A673 (cell line): ENCODE results near the gene PDE4B. TPM values are rescaled to one million over a fixed set of nuclear protein-coding genes. Genes with fewer than 3 reads are reported as not detected.

ENCODE experiments used
- BruUV-seq: library from RNA; stranded (reverse); fragments of 400-500 nt; replicated peaks from 2 replicates; lab custom pipeline; 2021; lab: Mats Ljungman, UMichigan
- CTCF ChIA-PET: fragments of 300-600 bp; sonication (Branson Sonifier 250); formaldehyde crosslinking; loops from one replicate; lab custom pipeline; 2022; ENCODE audit warnings: antibody characterized with exemption; lab: Charles Lee
- POLR2A ChIA-PET: fragments of 300-600 bp; sonication (Branson Sonifier 250); formaldehyde crosslinking; loops from one replicate; lab custom pipeline; 2022; ENCODE audit warnings: antibody characterized with exemption; ENCODE audit not compliant: low non-redundant PET; lab: Charles Lee
- DNase-seq: peaks from one replicate; pipeline ENCODE4 v3.0.0-alpha.2; 2015; ENCODE audit warnings: low spot score
- H3K27ac ChIP-seq: fragments of 200-600 bp; sonication (generic); 2 replicates; pipeline ENCODE4 v1.5.1; 2016; ENCODE audit warnings: mixed run types, low read depth, mild to moderate bottlenecking, mixed read lengths, antibody characterized with exemption, low read length; ENCODE audit not compliant: poor library complexity, severe bottlenecking
- H3K27me3 ChIP-seq: fragments of 200-600 bp; sonication (generic); replicated peaks from 2 replicates; pipeline ENCODE4 v1.6.1; 2017; ENCODE audit warnings: mixed run types, low read depth, mild to moderate bottlenecking, mixed read lengths, antibody characterized with exemption, low read length; ENCODE audit not compliant: insufficient read depth, poor library complexity
- H3K36me3 ChIP-seq: fragments of 200-600 bp; sonication (generic); 2 replicates; pipeline ENCODE4 v1.6.1; 2016; ENCODE audit warnings: mixed run types, mild to moderate bottlenecking, mixed read lengths, antibody characterized with exemption, low read length; ENCODE audit not compliant: insufficient read depth, poor library complexity, severe bottlenecking
- H3K4me1 ChIP-seq: fragments of 200-600 bp; sonication (generic); 2 replicates; pipeline ENCODE4 v1.6.1; 2017; ENCODE audit warnings: mixed run types, mild to moderate bottlenecking, mixed read lengths, antibody characterized with exemption, low read length; ENCODE audit not compliant: insufficient read depth, poor library complexity, severe bottlenecking
- H3K4me3 ChIP-seq: fragments of 200-600 bp; sonication (generic); 2 replicates; pipeline ENCODE4 v1.5.1; 2016; ENCODE audit warnings: low read depth, mixed run types, mild to moderate bottlenecking, mixed read lengths, low read length; ENCODE audit not compliant: poor library complexity, severe bottlenecking
- H3K9me3 ChIP-seq: fragments of 200-600 bp; sonication (generic); 2 replicates; pipeline ENCODE4 v1.6.1; 2016; ENCODE audit warnings: mixed run types, low read depth, mild to moderate bottlenecking, mixed read lengths, antibody characterized with exemption, low read length; ENCODE audit not compliant: poor library complexity, severe bottlenecking
- CTCF ChIP-seq: fragments of 300-800, 200-600 bp; sonication (generic); conservative IDR thresholded peaks from 2 replicates; pipeline ENCODE4 v1.5.1; 2017; ENCODE audit warnings: low read depth, mild to moderate bottlenecking, antibody characterized with exemption, low read length, moderate library complexity, mixed read lengths
- EZH2 ChIP-seq: fragments of 200-600 bp; sonication (generic); IDR thresholded peaks from 2 replicates; pipeline ENCODE4 v1.6.1; 2017; ENCODE audit warnings: borderline replicate concordance, low read depth, mild to moderate bottlenecking, mixed read lengths, antibody characterized with exemption, low read length; ENCODE audit not compliant: poor library complexity, severe bottlenecking
- intact Hi-C: fragments of 100-400 bp; cut with micrococcal nuclease; formaldehyde crosslinking; loops from one replicate; pipeline ENCODE4 v1.10.0; 2022; ENCODE audit not compliant: unreplicated experiment
- total RNA-seq: library from RNA; stranded (reverse); gene quantifications from 2 replicates; pipeline ENCODE4 v1.2.3, GENCODE V29; 2021

The PDE4B gene
- total RNA-seq, 1 experiment from 2014 or later, result 20.0 TPM

- Histone ChIP-seq H3K27ac (no peak overlapping the region), H3K4me3 (no peak overlapping the region), H3K4me1 (no peaks in the 10 kb centered on the region), H3K9me3 (peaks cover 6% of the 10 kb centered on the region), H3K27me3 (no peaks in the 10 kb centered on the region), H3K36me3 (no peaks in the 10 kb centered on the region)
- TF ChIP-seq EZH2, result no peak
- TF ChIP-seq CTCF, result no peak
- intact Hi-C loops, result no loop called here
- no peak for DNase-seq
- ChIA-PET CTCF (no interaction called here), POLR2A (no interaction called here)
- no TSS peak for BruUV-seq
These were observed 630.1 kb downstream of the PDE4B start for GRCh38 chr1:66422804-66423203.
